ENCODE data around the gene ZNF280C.

DNA sequence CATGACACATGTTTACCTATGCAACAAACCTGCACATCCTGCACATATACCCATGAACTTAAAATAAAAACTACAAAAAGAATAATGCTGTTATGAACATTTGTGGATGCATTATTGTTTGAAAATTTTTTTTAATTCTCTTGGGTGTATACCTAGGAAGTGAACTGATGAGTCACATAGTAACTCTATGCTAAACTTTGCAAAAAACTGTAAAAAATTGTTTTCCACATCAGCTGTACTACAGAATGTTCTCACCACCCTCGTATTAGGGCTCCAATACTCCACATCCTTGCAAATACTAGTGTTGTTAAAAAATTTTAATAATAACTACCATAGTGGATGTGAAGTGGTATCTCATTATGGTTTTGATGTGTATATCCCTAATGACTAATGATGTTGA lies 33.3 kb upstream of the ZNF280C start:
- no peak for TF ChIP-seq TARDBP (CRISPR knock-in tag; IDR thresholded peaks at IDR 0.05)
- no peak for TF ChIP-seq YY1 (IDR thresholded peaks at IDR 0.05; ENCODE audit: insufficient read depth, insufficient replicate concordance, low read depth, low read length)
- no peak for TF ChIP-seq CTCF (CRISPR knock-in tag; IDR thresholded peaks at IDR 0.05)
- no peak for TF ChIP-seq ZNF430 (CRISPR knock-in tag; IDR thresholded peaks at IDR 0.05)
- no peak for TF ChIP-seq NR3C1 (CRISPR knock-in tag; IDR thresholded peaks at IDR 0.05)
- no peak for TF ChIP-seq ATF3 (CRISPR knock-in tag; IDR thresholded peaks at IDR 0.05)
- TF ChIP-seq IRF2 (CRISPR knock-in tag; IDR thresholded peaks at IDR 0.05): no peak
